ENCODE measurements around the gene SLC5A12. TPM values are rescaled to one million over a fixed set of nuclear protein-coding genes. Genes with fewer than 3 reads are reported as not detected.

The SLC5A12 gene
- total RNA-seq, 2 donors from 2014 or later, result not detected

DNA sequence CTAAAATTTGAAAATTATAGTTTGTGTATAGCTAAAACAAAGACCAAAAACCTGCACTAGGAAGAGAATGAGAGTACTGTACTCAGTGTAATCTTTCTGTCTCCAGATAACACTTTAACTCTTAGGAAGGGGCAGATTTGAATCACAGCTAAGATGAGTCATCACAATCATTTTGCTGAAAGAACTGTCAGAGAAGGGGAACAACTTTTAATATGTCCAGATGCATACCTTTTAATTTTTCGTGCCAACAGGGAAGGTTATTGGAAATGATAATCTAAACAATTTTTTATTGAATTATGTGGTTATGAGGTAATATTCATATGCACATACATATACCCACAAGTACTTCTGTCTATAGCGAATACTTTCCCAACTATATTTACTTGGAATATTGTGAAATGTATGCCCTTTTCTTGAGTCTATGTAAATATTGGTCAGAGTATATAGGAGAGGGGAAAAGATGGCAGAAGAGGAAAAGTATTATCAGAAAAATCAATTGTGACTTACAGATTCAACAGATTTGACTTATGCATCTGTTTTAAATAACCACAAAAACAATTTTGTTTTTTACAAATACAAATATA is 98.7 kb downstream of the SLC5A12 start:
- no peaks in the 10 kb centered on the region for H3K9me3 ChIP-seq
- H3K36me3 ChIP-seq, result no peaks in the 10 kb centered on the region
- no peak for DNase-seq (ENCODE audit: low spot score)
- no peaks in the 10 kb centered on the region for H3K27me3 ChIP-seq (replicated peaks; ENCODE audit: insufficient read depth)
- H3K4me3 ChIP-seq, result no peak overlapping the region
- TF ChIP-seq CTCF (IDR thresholded peaks at IDR 0.05), result no peak
- no peak for TF ChIP-seq POLR2AphosphoS5 (IDR thresholded peaks at IDR 0.05)
- TF ChIP-seq POLR2A (IDR thresholded peaks at IDR 0.05), result no peak
- no peaks in the 10 kb centered on the region for H3K4me1 ChIP-seq (replicated peaks)
- no peak overlapping the region for H3K27ac ChIP-seq
- intact Hi-C loops (cut with DNase I), result no loop called here
- WGBS, result 73% methylated on average over 2 of the region's 2 CpGs

- Histone ChIP-seq H3K27me3 (replicated peaks; ENCODE audit: insufficient read depth) (no peaks in the 10 kb centered on the region), H3K4me3 (no peak overlapping the region), H3K27ac (no peak overlapping the region), H3K36me3 (no peaks in the 10 kb centered on the region), H3K9me3 (no peaks in the 10 kb centered on the region), H3K4me1 (replicated peaks) (no peaks in the 10 kb centered on the region)
- no peak for DNase-seq (ENCODE audit: low spot score)
- WGBS, result 84% methylated on average over 2 of the region's 2 CpGs
- no peak for TF ChIP-seq POLR2A (IDR thresholded peaks at IDR 0.05)
- intact Hi-C loops (cut with DNase I), result no loop called here
These were observed 99.7 kb downstream of the SLC5A12 start for GRCh38 chr11:26622181-26622580.

DNA sequence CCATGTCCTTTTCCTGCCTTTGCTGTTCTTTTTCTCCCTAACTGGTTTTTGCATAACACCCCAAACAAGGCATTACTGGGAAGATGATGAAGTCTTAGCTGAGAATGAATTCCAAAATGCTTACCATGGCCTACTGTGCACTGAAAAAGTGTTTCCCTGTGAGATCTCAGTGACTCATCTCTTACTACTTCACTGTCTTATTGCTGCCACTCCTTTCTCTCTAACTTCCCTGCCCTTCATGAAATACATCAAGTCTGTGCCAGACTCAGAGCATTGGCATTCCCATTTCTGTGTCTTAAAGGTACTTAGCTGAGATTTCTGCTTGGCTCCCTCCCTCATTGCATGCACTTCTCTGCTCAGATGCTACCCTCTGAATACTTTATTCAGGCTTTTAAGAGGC is 100.7 kb downstream of the SLC5A12 start:
- intact Hi-C loops (cut with DNase I), result no loop called here
- Histone ChIP-seq H3K4me3 (no peak overlapping the region), H3K9me3 (no peaks in the 10 kb centered on the region), H3K27ac (no peak overlapping the region), H3K27me3 (replicated peaks; ENCODE audit: insufficient read depth) (no peaks in the 10 kb centered on the region), H3K4me1 (replicated peaks) (no peaks in the 10 kb centered on the region), H3K36me3 (no peaks in the 10 kb centered on the region)
- no peak for DNase-seq (ENCODE audit: low spot score)
- TF ChIP-seq CTCF (IDR thresholded peaks at IDR 0.05) (no peak), POLR2A (IDR thresholded peaks at IDR 0.05) (no peak), POLR2AphosphoS5 (IDR thresholded peaks at IDR 0.05) (no peak)

GRCh38 chr11:26620282-26621045 is 101.4 kb downstream of the SLC5A12 start:
- Histone ChIP-seq H3K27ac (no peak overlapping the region), H3K4me3 (no peak overlapping the region), H3K36me3 (no peaks in the 10 kb centered on the region), H3K27me3 (replicated peaks; ENCODE audit: insufficient read depth) (no peaks in the 10 kb centered on the region), H3K9me3 (no peaks in the 10 kb centered on the region), H3K4me1 (replicated peaks) (no peaks in the 10 kb centered on the region)
- TF ChIP-seq CTCF (IDR thresholded peaks at IDR 0.05) (no peak), POLR2AphosphoS5 (IDR thresholded peaks at IDR 0.05) (no peak), POLR2A (IDR thresholded peaks at IDR 0.05) (no peak)
- no peak for DNase-seq (ENCODE audit: low spot score)
- WGBS, result 95% methylated on average over 1 of the region's 1 CpG
- intact Hi-C loops (cut with DNase I), result no loop called here

DNA sequence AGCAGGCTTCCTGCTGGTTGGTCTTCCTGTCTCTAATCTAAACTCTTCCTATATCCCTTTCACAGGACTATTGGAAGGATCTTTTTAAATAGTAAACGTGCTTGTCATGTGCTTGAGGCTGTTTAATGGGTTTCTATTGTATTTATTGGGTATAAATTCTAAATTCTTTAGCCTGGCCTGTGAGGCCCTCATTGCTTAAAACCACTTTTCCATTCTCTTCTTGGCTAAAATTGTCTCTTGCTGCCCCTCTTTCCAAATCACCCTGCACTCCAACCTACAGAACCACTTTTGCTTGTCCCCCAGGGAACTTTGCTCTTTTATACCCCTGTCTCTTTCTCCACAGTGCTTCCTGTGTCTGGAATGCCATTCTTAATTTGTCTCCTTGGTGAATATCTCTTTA is 103.4 kb downstream of the SLC5A12 start:
- no peak overlapping the region for H3K27ac ChIP-seq
- no peaks in the 10 kb centered on the region for H3K27me3 ChIP-seq (replicated peaks; ENCODE audit: insufficient read depth)
- 7% methylated on average over 1 of the region's 1 CpG for WGBS
- TF ChIP-seq POLR2A (IDR thresholded peaks at IDR 0.05) (no peak), CTCF (IDR thresholded peaks at IDR 0.05) (no peak), POLR2AphosphoS5 (IDR thresholded peaks at IDR 0.05) (no peak)
- H3K4me3 ChIP-seq, result no peak overlapping the region
- H3K9me3 ChIP-seq, result no peaks in the 10 kb centered on the region
- no peaks in the 10 kb centered on the region for H3K4me1 ChIP-seq (replicated peaks)
- no peak for DNase-seq (ENCODE audit: low spot score)
- intact Hi-C loops (cut with DNase I), result no loop called here
- H3K36me3 ChIP-seq, result no peaks in the 10 kb centered on the region

Other genes with a start within 250 kb of the SLC5A12 start
- 1 to 10 TPM; 1.5 to 4.1 TPM for gene MUC15, start 149.8 kb downstream of the SLC5A12 start, total RNA-seq

Measured in prostate gland (tissue), 2 donors.